Spleen (tissue), 11 donors: ENCODE measurements around the gene CLCNKA. TPM values are rescaled to one million over a fixed set of nuclear protein-coding genes. Genes with fewer than 3 reads are reported as not detected.

ENCODE experiments used
- DNase-seq: peaks from one replicate; pipeline ENCODE4 v3.0.0-alpha.2; 2020
- H3K27ac ChIP-seq, 8 donors: fragments of 200-600 bp; sonication (generic) in 7 of 8; 1 replicate in 4 of 8; 2 replicates in 4 of 8; pipeline versions ENCODE4 v1.5.0 to v1.8.0; 2016 to 2021; ENCODE audit warnings: inconsistent platforms in 4 of 8, mild to moderate bottlenecking in 4 of 8, moderate library complexity in 1 of 8
- H3K27me3 ChIP-seq, 7 donors: fragments of 200-600 bp; sonication (generic) in 6 of 7; replicated peaks in 1 of 7; 1 replicate in 4 of 7; 2 replicates in 3 of 7; pipeline versions ENCODE4 v1.5.0 to v1.8.0; 2016 to 2021; ENCODE audit warnings: inconsistent platforms in 3 of 7, mild to moderate bottlenecking in 1 of 7
- H3K36me3 ChIP-seq, 6 donors: fragments of 200-600 bp; sonication (generic) in 5 of 6; 1 replicate in 4 of 6; 2 replicates in 2 of 6; pipeline versions ENCODE4 v1.5.0 to v1.8.0; 2016 to 2021; ENCODE audit warnings: inconsistent platforms in 2 of 6
- H3K4me1 ChIP-seq, 6 donors: fragments of 200-600 bp; sonication (generic) in 5 of 6; 1 replicate in 3 of 6; 2 replicates in 3 of 6; pipeline versions ENCODE4 v1.5.0 to v1.8.0; 2016 to 2021; ENCODE audit warnings: inconsistent platforms in 3 of 6
- H3K4me3 ChIP-seq, 8 donors: fragments of 200-600 bp; sonication (generic) in 7 of 8; 1 replicate in 4 of 8; 2 replicates in 4 of 8; pipeline versions ENCODE4 v1.5.0 to v1.8.0; 2016 to 2021; ENCODE audit warnings: inconsistent platforms in 4 of 8, mild to moderate bottlenecking in 4 of 8, moderate library complexity in 2 of 8
- H3K9me3 ChIP-seq, 8 donors: fragments of 200-600 bp; sonication (generic) in 7 of 8; 1 replicate in 4 of 8; 2 replicates in 4 of 8; pipeline versions ENCODE4 v1.5.0 to v1.8.0; 2016 to 2021; ENCODE audit warnings: inconsistent platforms in 4 of 8
- POLR2A ChIP-seq, 3 donors: fragments of 450-650 bp; IDR thresholded peaks; one replicate each; pipeline ENCODE4 v1.5.1; 2017; ENCODE audit warnings: antibody characterized with exemption in 3 of 3, mild to moderate bottlenecking in 1 of 3
- POLR2AphosphoS5 ChIP-seq, 3 donors: sonication (generic); formaldehyde crosslinking; IDR thresholded peaks; one replicate each; pipeline ENCODE4 v1.5.1; 2017; ENCODE audit warnings: antibody characterized with exemption in 3 of 3
- WGBS, 5 donors: extraction: QIAGEN DNeasy Blood & Tissue Kit in 3 of 5; methylation state at CpG; one replicate each; pipeline versions ENCODE4 v1.1.5 to v1.1.7; 2013 to 2018; 5-methylcytosine and 5-hydroxymethylcytosine counted together
- intact Hi-C: fragments of 100-400 bp; cut with DNase I; formaldehyde crosslinking; loops from one replicate; pipeline ENCODE4 v1.15.0; 2023; ENCODE audit warnings: low total_unique reads
- polyA plus RNA-seq, 3 donors: library from polyadenylated mRNA; stranded (reverse); fragments of 200-250 nt; gene quantifications; one replicate each; pipeline ENCODE4 v1.2.1, GENCODE V29; 2013
- total RNA-seq, 7 donors: library from RNA; depleted of rRNA in 3 of 7; stranded (reverse); fragments of >200 nt in 3 of 7; fragmentation: NEBNext Ultra II Directional in 4 of 7; extraction: Animal tissue kit (Norgen Biotek cat#: 25700) in 4 of 7; gene quantifications; one replicate each; pipeline versions ENCODE4 v1.1.0 to v1.2.1, GENCODE V29; 2016 to 2021
- TF ChIP-seq, protein P1 (sequence below), 11 experiments: fragments of 200-600 bp in 7 of 11; fragments of 450-650 bp in 4 of 11; sonication (generic) in 4 of 11; IDR thresholded peaks in 8 of 11; conservative IDR thresholded peaks in 3 of 11; 1 replicate in 7 of 11; 2 replicates in 4 of 11; pipeline versions ENCODE4 v1.4.0 to v1.8.0; 2016 to 2021; ENCODE audit warnings: antibody characterized with exemption in 11 of 11, inconsistent platforms in 4 of 11, mild to moderate bottlenecking in 1 of 11
- donor health status: healthy with polysubstance abuse.
- donor health status: DM: no; HTN: no; CAD: no; lungs with moderate emphysema.
- donor health status: DM: no; HTN: no; CAD: no.
- donor health status: Bipolar disorder and iron deficiency.
- donor health status: healthy.
- donor health status: DM: no; HTN: no; CAD: no.
- donor health status: DM: yes; HTN: yes; CAD: no.

Gene CLCNKA
- total and polyA plus RNA-seq, 10 donors = 0.19 to 0.50 (median 0.30) TPM; not detected in 4

DNA sequence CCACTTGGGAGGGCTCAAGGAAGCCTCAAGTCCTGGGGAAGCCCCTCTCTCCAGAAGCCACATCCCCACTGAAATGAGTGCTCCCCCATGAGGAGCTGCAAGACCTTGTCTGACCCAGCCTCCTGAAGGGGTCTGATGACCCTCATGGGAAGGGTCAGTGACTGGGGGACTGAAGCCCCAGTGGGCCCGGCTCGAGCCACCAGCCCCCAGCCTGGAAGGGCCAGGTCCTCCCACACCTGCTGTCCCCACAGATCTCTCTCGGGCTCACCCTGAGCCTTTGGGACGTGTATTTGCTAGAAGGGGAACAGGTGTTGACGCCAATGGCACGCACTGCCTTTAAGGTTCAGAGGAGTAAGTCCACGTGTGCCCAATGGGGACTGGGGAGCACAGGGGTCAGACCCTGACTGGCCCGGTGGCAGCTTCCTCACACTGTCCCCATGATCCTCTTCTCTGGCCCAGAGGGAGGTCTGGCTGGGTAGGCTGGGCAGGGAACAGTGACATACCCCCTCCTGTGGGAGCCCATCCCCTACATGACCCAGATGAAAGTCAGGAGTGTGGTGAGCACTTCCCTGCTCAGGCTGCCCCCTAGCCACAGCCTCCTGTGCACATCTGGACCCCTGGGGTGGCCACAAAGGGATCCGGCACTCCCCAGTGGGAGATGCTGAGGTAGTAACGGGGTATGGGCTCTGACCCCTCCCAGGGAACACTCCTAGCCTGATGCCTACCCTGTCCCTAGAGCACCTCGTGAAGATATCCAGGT, 30.2 kb upstream of the CLCNKA start:
- peak; percentile 39 for DNase-seq
- no peak for TF ChIP-seq POLR2A (IDR thresholded peaks at IDR 0.05)
- TF ChIP-seq, protein P1, sequence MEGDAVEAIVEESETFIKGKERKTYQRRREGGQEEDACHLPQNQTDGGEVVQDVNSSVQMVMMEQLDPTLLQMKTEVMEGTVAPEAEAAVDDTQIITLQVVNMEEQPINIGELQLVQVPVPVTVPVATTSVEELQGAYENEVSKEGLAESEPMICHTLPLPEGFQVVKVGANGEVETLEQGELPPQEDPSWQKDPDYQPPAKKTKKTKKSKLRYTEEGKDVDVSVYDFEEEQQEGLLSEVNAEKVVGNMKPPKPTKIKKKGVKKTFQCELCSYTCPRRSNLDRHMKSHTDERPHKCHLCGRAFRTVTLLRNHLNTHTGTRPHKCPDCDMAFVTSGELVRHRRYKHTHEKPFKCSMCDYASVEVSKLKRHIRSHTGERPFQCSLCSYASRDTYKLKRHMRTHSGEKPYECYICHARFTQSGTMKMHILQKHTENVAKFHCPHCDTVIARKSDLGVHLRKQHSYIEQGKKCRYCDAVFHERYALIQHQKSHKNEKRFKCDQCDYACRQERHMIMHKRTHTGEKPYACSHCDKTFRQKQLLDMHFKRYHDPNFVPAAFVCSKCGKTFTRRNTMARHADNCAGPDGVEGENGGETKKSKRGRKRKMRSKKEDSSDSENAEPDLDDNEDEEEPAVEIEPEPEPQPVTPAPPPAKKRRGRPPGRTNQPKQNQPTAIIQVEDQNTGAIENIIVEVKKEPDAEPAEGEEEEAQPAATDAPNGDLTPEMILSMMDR (IDR thresholded peaks at IDR 0.05 in 8 of 11, conservative IDR thresholded peaks at IDR 0.05 in 3 of 11) = no peak
- no peak for TF ChIP-seq POLR2AphosphoS5 (IDR thresholded peaks at IDR 0.05)
- 84 to 94% (median 88%) methylated on average over 11 of the region's 11 CpGs for whole genome bisulfite sequencing, 5 donors
- no peak overlapping the region for H3K27ac ChIP-seq
- intact Hi-C loops = no loop called here
- H3K9me3 ChIP-seq = no peaks in the 10 kb centered on the region
- no peaks in the 10 kb centered on the region for H3K36me3 ChIP-seq
- H3K27me3 ChIP-seq = no peaks in the 10 kb centered on the region
- no peaks in the 10 kb centered on the region for H3K4me1 ChIP-seq
- no peak overlapping the region for H3K4me3 ChIP-seq

DNA sequence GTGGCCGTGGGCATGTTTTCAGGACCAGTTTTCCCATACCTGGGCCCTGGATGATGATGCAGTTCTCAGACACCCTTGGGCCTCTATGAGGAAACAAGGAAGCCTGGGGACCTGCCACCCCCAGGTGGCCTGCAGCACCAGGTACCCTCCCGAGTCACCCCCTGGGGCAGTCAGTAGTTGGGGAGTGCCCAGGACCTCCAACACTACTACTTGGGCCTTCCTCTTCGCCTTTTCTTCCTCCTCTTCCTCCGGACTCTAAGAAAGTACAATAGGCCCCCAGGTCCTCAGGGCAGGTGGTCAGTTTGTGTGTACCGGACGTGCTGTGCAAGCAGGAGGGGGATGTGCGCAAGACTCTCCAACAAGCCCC, 29.7 kb upstream of the CLCNKA start:
- Histone ChIP-seq H3K27me3 (no peaks in the 10 kb centered on the region), H3K27ac (no peak overlapping the region), H3K4me1 (no peaks in the 10 kb centered on the region), H3K4me3 (no peak overlapping the region), H3K36me3 (no peaks in the 10 kb centered on the region), H3K9me3 (no peaks in the 10 kb centered on the region)
- intact Hi-C loops = no loop called here
- DNase-seq = no peak
- no peak for TF ChIP-seq POLR2AphosphoS5 (IDR thresholded peaks at IDR 0.05)
- no peak for TF ChIP-seq POLR2A (IDR thresholded peaks at IDR 0.05)
- TF ChIP-seq, protein P1 (IDR thresholded peaks at IDR 0.05 in 8 of 11, conservative IDR thresholded peaks at IDR 0.05 in 3 of 11) = no peak
- WGBS, 5 donors = 91 to 92% (median 92%) methylated on average over 7 of the region's 7 CpGs

DNA sequence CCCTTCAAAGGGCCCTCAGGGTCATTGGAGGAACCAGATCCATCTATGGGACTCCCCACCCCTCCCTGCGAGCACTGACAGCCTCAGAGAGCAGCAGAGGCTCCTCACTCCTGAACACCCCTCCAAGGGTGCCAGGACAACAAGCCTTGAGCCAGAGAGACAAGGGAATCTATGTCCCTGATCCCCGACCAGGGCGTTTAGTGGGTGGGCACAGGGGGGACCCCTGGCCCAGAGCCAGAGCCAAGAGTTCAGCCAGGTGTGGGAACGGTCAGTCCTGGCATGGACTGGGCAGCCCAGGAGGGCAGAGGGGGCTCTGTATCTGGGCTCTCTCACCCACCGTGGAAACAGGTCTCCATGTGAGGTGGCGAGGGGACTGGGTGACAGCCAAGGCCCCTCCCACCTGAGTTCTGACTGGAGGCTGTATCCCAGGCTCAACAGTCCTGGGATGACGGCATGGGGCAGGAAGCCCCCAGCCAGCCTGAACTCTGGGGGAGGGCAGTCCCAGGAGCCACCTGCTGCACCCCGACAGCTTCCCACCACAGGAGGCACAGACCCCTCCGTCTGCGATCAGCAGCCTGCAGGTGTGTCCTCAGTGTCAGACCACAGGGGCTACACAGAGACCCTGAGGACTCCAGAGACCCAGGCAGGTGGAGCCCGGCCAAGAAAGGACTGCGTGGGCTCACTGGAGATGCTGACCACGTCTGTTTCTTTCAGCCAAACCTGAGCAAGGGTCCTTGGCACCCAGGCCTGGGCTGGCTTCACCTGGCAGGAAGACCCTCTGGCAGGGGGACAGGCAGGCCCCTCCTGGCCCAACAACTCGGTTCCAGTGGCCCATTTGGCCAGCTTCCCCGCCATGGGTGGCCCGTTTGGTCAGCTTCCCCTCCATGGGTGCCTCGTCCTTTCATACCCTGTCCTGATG, 29.0 kb upstream of the CLCNKA start:
- Histone ChIP-seq H3K27ac (no peak overlapping the region), H3K4me1 (no peaks in the 10 kb centered on the region), H3K27me3 (no peaks in the 10 kb centered on the region), H3K36me3 (no peaks in the 10 kb centered on the region), H3K4me3 (no peak overlapping the region), H3K9me3 (no peaks in the 10 kb centered on the region)
- intact Hi-C loops = no loop called here
- WGBS, 5 donors = 77 to 92% (median 81%) methylated on average over 11 to 17 of the region's 17 CpGs
- no peak for TF ChIP-seq POLR2A (IDR thresholded peaks at IDR 0.05)
- TF ChIP-seq, protein P1 (IDR thresholded peaks at IDR 0.05 in 8 of 11, conservative IDR thresholded peaks at IDR 0.05 in 3 of 11) = no peak
- TF ChIP-seq POLR2AphosphoS5 (IDR thresholded peaks at IDR 0.05) = no peak
- DNase-seq = peak; percentile 65

DNA sequence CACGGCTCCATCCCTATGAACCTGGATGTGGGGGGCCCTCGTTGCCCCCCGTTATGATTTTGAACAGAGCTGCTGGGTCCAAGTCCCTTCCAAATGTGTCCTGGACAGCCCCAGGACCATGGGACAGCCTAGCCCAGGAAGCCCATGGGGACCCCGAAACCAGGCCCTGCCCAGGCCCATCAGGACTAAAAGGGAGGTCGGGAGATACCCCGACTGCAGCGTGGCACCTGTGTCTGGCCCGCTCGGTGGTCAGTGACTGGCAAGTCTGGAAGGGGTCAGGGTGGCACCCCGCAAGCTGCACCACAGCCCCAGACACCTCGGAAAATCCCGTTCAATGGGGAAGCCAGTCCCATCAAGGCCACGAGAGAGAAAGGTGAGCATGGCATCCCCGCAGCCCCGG, 28.2 kb upstream of the CLCNKA start:
- WGBS, 5 donors = 89 to 96% (median 90%) methylated on average over 7 to 15 of the region's 15 CpGs
- Histone ChIP-seq H3K9me3 (no peaks in the 10 kb centered on the region), H3K4me3 (no peak overlapping the region), H3K27ac (no peak overlapping the region), H3K4me1 (no peaks in the 10 kb centered on the region), H3K27me3 (no peaks in the 10 kb centered on the region), H3K36me3 (no peaks in the 10 kb centered on the region)
- intact Hi-C loops = no loop called here
- TF ChIP-seq POLR2A (IDR thresholded peaks at IDR 0.05) (no peak), POLR2AphosphoS5 (IDR thresholded peaks at IDR 0.05) (no peak)
- TF ChIP-seq, protein P1 (IDR thresholded peaks at IDR 0.05 in 8 of 11, conservative IDR thresholded peaks at IDR 0.05 in 3 of 11) = no peak
- peak; percentile 46 for DNase-seq
